Activated CD8-positive, alpha-beta T cell treated with anti-CD3 and anti-CD28 coated beads, Interleukin-2, amount 10 ng/mL, durations not matched to agents 7 days and 5 days (primary cell): Measurements from ENCODE around the gene HIP1R. TPM values are rescaled to one million over a fixed set of nuclear protein-coding genes. Genes with fewer than 3 reads are reported as not detected.

ENCODE experiments used
- ATAC-seq: fragments of 150-1000 bp; cut with Tn5 transposase; one replicate; pipeline ENCODE4 v1.10.0; 2021; ENCODE audit warnings: moderate library complexity
- CTCF ChIA-PET: fragments of 350-600 bp; sonication (Branson Sonifier 250); formaldehyde crosslinking; loops from one replicate; lab custom pipeline; 2021; ENCODE audit warnings: antibody characterized with exemption; lab: Charles Lee
- POLR2A ChIA-PET: fragments of 350-600 bp; sonication (Branson Sonifier 250); formaldehyde crosslinking; loops from one replicate; lab custom pipeline; 2021; ENCODE audit warnings: antibody characterized with exemption; lab: Charles Lee
- DNase-seq: peaks from one replicate; pipeline ENCODE4 v3.0.0-alpha.2; 2020
- H3K27ac Mint-ChIP-seq: one replicate; pipeline ENCODE4 v1.8.0; 2021; ENCODE audit warnings: mild to moderate bottlenecking, mixed read lengths
- H3K27me3 Mint-ChIP-seq: one replicate; pipeline ENCODE4 v1.8.0; 2021; ENCODE audit warnings: low read depth, mixed read lengths
- H3K36me3 Mint-ChIP-seq: one replicate; pipeline ENCODE4 v1.8.0; 2021; ENCODE audit warnings: low read depth, mixed read lengths
- H3K4me1 Mint-ChIP-seq: one replicate; pipeline ENCODE4 v1.8.0; 2021; ENCODE audit warnings: low read depth, mixed read lengths
- H3K4me3 Mint-ChIP-seq: one replicate; pipeline ENCODE4 v1.8.0; 2021; ENCODE audit warnings: mild to moderate bottlenecking, mixed read lengths
- H3K9me3 Mint-ChIP-seq: one replicate; pipeline ENCODE4 v1.8.0; 2022; ENCODE audit warnings: mixed read lengths; ENCODE audit not compliant: insufficient read depth
- total RNA-seq, 2 experiments: library from RNA; stranded (reverse); gene quantifications; one replicate each; pipeline ENCODE4 v1.2.3, GENCODE V29; 2021

HIP1R gene
- total RNA-seq, 2 experiments from 2014 or later, result 36.2 to 37.4 TPM

GRCh38 chr12:122909442-122910288 is 74.4 kb downstream of the HIP1R start:
- H3K36me3 Mint-ChIP-seq, result no peaks in the 10 kb centered on the region
- POLR2A ChIA-PET, result no interaction called here

More at GRCh38 chr12:122909442-122910288, 74.4 kb downstream of the HIP1R start:
- Mint-ChIP-seq H3K9me3 (no peaks in the 10 kb centered on the region), H3K4me3 (no peak overlapping the region), H3K27ac (no peak overlapping the region), H3K4me1 (no peaks in the 10 kb centered on the region), H3K27me3 (peaks cover 11% of the 10 kb centered on the region)
- CTCF ChIA-PET, result interaction anchor here (1.5 kb wide), 1 partner anchor 38 kb away, joined by 4 read pairs; no protein-coding TSS in a partner anchor
- ATAC-seq, result no peak
- no peak for DNase-seq

Other genes starting within 250 kb of the HIP1R start
- gene HCAR2, start 132.1 kb upstream of the HIP1R start, total RNA-seq, result not detected
- gene HCAR3, start 118.6 kb upstream of the HIP1R start, total RNA-seq, result not detected
- under 1 TPM; 0.08 TPM for gene HCAR1, start 104.6 kb upstream of the HIP1R start, total RNA-seq
- 10 to 100 TPM; 54.6 to 54.9 TPM for gene DENR, start 82.6 kb upstream of the HIP1R start, total RNA-seq
- gene CCDC62, start 60.9 kb upstream of the HIP1R start, total RNA-seq, result under 1 TPM; 0.60 to 0.63 TPM
- 10 to 100 TPM; 24.9 to 26.5 TPM for gene VPS37B, start 60.7 kb downstream of the HIP1R start, total RNA-seq
- gene ABCB9, start 131.0 kb downstream of the HIP1R start, total RNA-seq, result 1 to 10 TPM; 5.9 to 6.0 TPM
- 10 to 100 TPM; 24.1 to 27.0 TPM for gene OGFOD2, start 139.8 kb downstream of the HIP1R start, total RNA-seq
- 100 to 1,000 TPM; 204 to 213 TPM for gene ARL6IP4, start 145.2 kb downstream of the HIP1R start, total RNA-seq